H1 (cell line): ENCODE measurements around the gene GMEB2. TPM values are rescaled to one million over a fixed set of nuclear protein-coding genes. Genes with fewer than 3 reads are reported as not detected.

Experiments
- ASH2L ChIP-seq: fragments of 200-600, 300-600 bp; sonication (generic); IDR thresholded peaks from one replicate; pipeline ENCODE4 v1.7.1; 2017; ENCODE audit warnings: low read length
- BACH1 ChIP-seq: IDR thresholded peaks from 2 replicates; pipeline ENCODE4 v1.6.1; 2012; ENCODE audit warnings: low read length, improper control_type of control experiment
- CBX5 ChIP-seq: fragments of 300-800, 300-1000 bp; sonication (generic); IDR thresholded peaks from 2 replicates; pipeline ENCODE4 v1.7.1; 2016; ENCODE audit warnings: antibody characterized with exemption, low read length, low read depth
- CBX8 ChIP-seq: fragments of 300-800, 300-1000 bp; sonication (generic); IDR thresholded peaks from 2 replicates; pipeline ENCODE4 v1.7.1; 2016; ENCODE audit warnings: low read depth, low read length, borderline replicate concordance
- CHD1 ChIP-seq: IDR thresholded peaks from 2 replicates; pipeline ENCODE4 v1.6.1; 2012; ENCODE audit warnings: low read depth, low read length, improper control_type of control experiment
- CHD2 ChIP-seq: IDR thresholded peaks from 2 replicates; pipeline ENCODE4 v1.6.1; 2012; ENCODE audit warnings: low read length, improper control_type of control experiment
- CREB1 ChIP-seq: IDR thresholded peaks from 2 replicates; pipeline ENCODE4 v1.6.1; 2012; ENCODE audit warnings: inconsistent platforms
- CTBP2 ChIP-seq: IDR thresholded peaks from 2 replicates; pipeline ENCODE4 v1.7.0; 2011; ENCODE audit warnings: borderline replicate concordance, mild to moderate bottlenecking, moderate library complexity, mixed read lengths, low read length; ENCODE audit not compliant: insufficient read depth, insufficient read length
- EP300 ChIP-seq, 2 experiments: IDR thresholded peaks; 1 replicate in 1 of 2; 2 replicates in 1 of 2; pipeline ENCODE4 v1.6.1; 2011 to 2012; ENCODE audit warnings: low read depth in 2 of 2, low read length in 2 of 2, mild to moderate bottlenecking in 2 of 2, borderline replicate concordance in 1 of 2, inconsistent platforms in 1 of 2, moderate library complexity in 1 of 2
- GTF2F1 ChIP-seq: IDR thresholded peaks from 2 replicates; pipeline ENCODE4 v1.6.1; 2012; ENCODE audit warnings: low read depth, low read length, improper control_type of control experiment, borderline replicate concordance
- JUN ChIP-seq: IDR thresholded peaks from 2 replicates; pipeline ENCODE4 v1.6.1; 2011; ENCODE audit warnings: low read depth, mild to moderate bottlenecking, improper control_type of control experiment, low read length
- JUND ChIP-seq: IDR thresholded peaks from 2 replicates; pipeline ENCODE4 v1.6.1; 2011; ENCODE audit warnings: mild to moderate bottlenecking, improper control_type of control experiment, low read length
- KDM4A ChIP-seq: IDR thresholded peaks from one replicate; pipeline ENCODE4 v1.7.1; 2012; ENCODE audit warnings: low read depth, mild to moderate bottlenecking, moderate library complexity, low read length, inconsistent platforms; ENCODE audit not compliant: severe bottlenecking
- KDM5A ChIP-seq: fragments of 200-600 bp; IDR thresholded peaks from 2 replicates; pipeline ENCODE4 v1.7.1; 2012; ENCODE audit warnings: mild to moderate bottlenecking, low read length, inconsistent platforms, mixed read lengths
- MAFK ChIP-seq: IDR thresholded peaks from 2 replicates; pipeline ENCODE4 v1.6.1; 2012; ENCODE audit warnings: low read depth, mild to moderate bottlenecking, improper control_type of control experiment, low read length
- NRF1 ChIP-seq: IDR thresholded peaks from 2 replicates; pipeline ENCODE4 v1.6.1; 2011; ENCODE audit warnings: mild to moderate bottlenecking, low read depth, low read length, improper control_type of control experiment
- PHF8 ChIP-seq: fragments of 200-600 bp; sonication (generic); conservative IDR thresholded peaks from 2 replicates; pipeline ENCODE4 v1.7.1; 2012; ENCODE audit warnings: low read depth, mild to moderate bottlenecking, inconsistent platforms, low read length, moderate library complexity
- POLR2A ChIP-seq, 2 experiments: IDR thresholded peaks; 1 replicate in 1 of 2; 2 replicates in 1 of 2; pipeline ENCODE4 v1.6.1; 2011; ENCODE audit warnings: low read depth in 2 of 2, low read length in 2 of 2, mild to moderate bottlenecking in 2 of 2; ENCODE audit errors: control extremely low read depth in 1 of 2
- RAD21 ChIP-seq, 2 experiments: IDR thresholded peaks in 1 of 2; conservative IDR thresholded peaks in 1 of 2; 2 replicates each; pipeline ENCODE4 v1.6.1; 2011; ENCODE audit warnings: low read depth in 2 of 2, low read length in 2 of 2, improper control_type of control experiment in 1 of 2, inconsistent platforms in 1 of 2, mild to moderate bottlenecking in 1 of 2, moderate library complexity in 1 of 2
- RFX5 ChIP-seq: IDR thresholded peaks from 2 replicates; pipeline ENCODE4 v1.6.1; 2011; ENCODE audit warnings: low read depth, low read length, improper control_type of control experiment, borderline replicate concordance
- SIRT6 ChIP-seq: IDR thresholded peaks from one replicate; pipeline ENCODE4 v1.7.1; 2012; ENCODE audit warnings: low read length, inconsistent platforms
- SP2 ChIP-seq: IDR thresholded peaks from 2 replicates; pipeline ENCODE4 v1.6.1; 2012; ENCODE audit warnings: mild to moderate bottlenecking, low read length, inconsistent platforms
- TAF7 ChIP-seq: optimal IDR thresholded peaks from 2 replicates; pipeline ENCODE3; 2011; ENCODE audit warnings: low read depth, mild to moderate bottlenecking, inconsistent platforms, low read length, moderate library complexity, borderline replicate concordance
- TCF12 ChIP-seq: IDR thresholded peaks from 2 replicates; pipeline ENCODE4 v1.6.1; 2011; ENCODE audit warnings: low read depth, mild to moderate bottlenecking, low read length
- TEAD4 ChIP-seq: IDR thresholded peaks from 2 replicates; pipeline ENCODE4 v1.6.1; 2012; ENCODE audit warnings: low read depth, low read length, inconsistent platforms, mixed read lengths
- polyA plus RNA-seq, 7 experiments: library from polyadenylated mRNA; depleted of rRNA in 3 of 7; stranded (reverse) in 5 of 7; unstranded in 2 of 7; fragments of >200 nt in 5 of 7; fragments of 200-250 nt in 2 of 7; gene quantifications; 1 replicate in 5 of 7; 2 replicates in 1 of 7; 4 replicates in 1 of 7; pipeline versions ENCODE4 v1.2.1 to v1.2.3, GENCODE V29; 2011 to 2013; ENCODE audit warnings: missing spikeins in 2 of 7, mixed read lengths in 2 of 7
- total RNA-seq: library from RNA; stranded (reverse); fragmentation: NEBNext Ultra II Directional; extraction: Animal tissue kit (Norgen Biotek cat#: 25700); gene quantifications from 2 replicates; pipeline ENCODE4 v1.2.1, GENCODE V29; 2021

The GMEB2 gene
- total and polyA plus RNA-seq, 2 of the 8 experiments (the other 6 are each of a cell fraction or from before 2014, with no cell fraction given), result 12.9 to 14.2 TPM

GRCh38 chr20:63653041-63653973, 26.4 kb upstream of the GMEB2 start, which contains the start of gene STMN3 (continued):
- TF ChIP-seq KDM5A (no peak), CBX5 (no peak), POLR2A (IDR thresholded peaks at IDR 0.05; ENCODE audit: control extremely low read depth in 1 of 2, low read depth in 2 of 2, low read length in 2 of 2) (no peak; a peak in 1 of 3 replicates), GTF2F1 (no peak), SP2 (no peak), MAFK (no peak), JUND (no peak), RAD21 (IDR thresholded peaks at IDR 0.05 in 1 of 2, conservative IDR thresholded peaks at IDR 0.05 in 1 of 2; ENCODE audit: low read depth in 2 of 2, low read length in 2 of 2) (peak in 1 of 2 experiments; percentile 15; a peak in 1 of 4 replicates), TCF12 (no peak), JUN (no peak), CHD2 (0 out of 2 replicates have a peak, but pooled peaks have one; percentile 45), SIRT6 (no peak), BACH1 (no peak), ASH2L (peak; percentile 86), EP300 (IDR thresholded peaks at IDR 0.05; ENCODE audit: borderline replicate concordance in 1 of 2, low read depth in 2 of 2, low read length in 2 of 2) (0 out of 3 replicates have a peak, but pooled peaks of 1 of the 2 experiments have one; percentile 32), PHF8 (0 out of 2 replicates have a peak, but pooled peaks have one; percentile 3), CBX8 (no peak), RFX5 (no peak), TEAD4 (no peak), NRF1 (no peak), CREB1 (peak; percentile 8; the same call in 1 of the 2 replicates), TAF7 (peak; percentile 78), CTBP2 (peak; percentile 85), CHD1 (no peak), KDM4A (no peak)
